NK-92 (cell line): ENCODE data around the gene ECHDC3.

Experiments
- DNase-seq: peaks from one replicate; lab custom pipeline; 2025; ENCODE audit not compliant: unreplicated experiment; lab: John Stamatoyannopoulos, UW

ECHDC3 gene

GRCh38 chr10:11810313-11810766, 68.2 kb downstream of the ECHDC3 start:
- no peak for DNase-seq

GRCh38 chr10:11810973-11811372, 68.8 kb downstream of the ECHDC3 start:
- no peak for DNase-seq

- DNase-seq = no peak
These were observed 71.0 kb downstream of the ECHDC3 start for GRCh38 chr10:11813177-11813576.
